Thyroid gland (tissue), 4 donors: ENCODE data around the gene ACBD6. TPM values are rescaled to one million over a fixed set of nuclear protein-coding genes. Genes with fewer than 3 reads are reported as not detected.

Experiments
- DNase-seq, 2 donors: peaks; one replicate each; pipeline ENCODE4 v3.0.0-alpha.2; 2019
- H3K27ac ChIP-seq, 3 donors: fragments of 200-600 bp; sonication (generic); 1 replicate in 2 of 3; 2 replicates in 1 of 3; pipeline ENCODE4 v1.5.1; 2016 to 2019; ENCODE audit warnings: mild to moderate bottlenecking in 1 of 3, moderate library complexity in 1 of 3
- H3K27me3 ChIP-seq: fragments of 200-600 bp; sonication (generic); one replicate; pipeline ENCODE4 v1.5.1; 2019
- H3K36me3 ChIP-seq, 2 donors: fragments of 200-600 bp; sonication (generic); one replicate each; pipeline ENCODE4 v1.5.1; 2016 to 2019
- H3K4me1 ChIP-seq, 2 donors: fragments of 200-600 bp; sonication (generic); one replicate each; pipeline ENCODE4 v1.5.1; 2017 to 2019
- H3K4me3 ChIP-seq, 3 donors: fragments of 200-600 bp; sonication (generic); replicated peaks in 1 of 3; 1 replicate in 2 of 3; 2 replicates in 1 of 3; pipeline ENCODE4 v1.5.1; 2016; ENCODE audit warnings: mild to moderate bottlenecking in 1 of 3
- H3K9me3 ChIP-seq: fragments of 200-600 bp; sonication (generic); one replicate; pipeline ENCODE4 v1.5.1; 2017
- CTCF ChIP-seq, 6 experiments: fragments of 200-600 bp in 3 of 6; fragments of 450-650 bp in 3 of 6; sonication (generic) in 3 of 6; IDR thresholded peaks; one replicate each; pipeline ENCODE4 v1.5.1; 2016 to 2019; ENCODE audit warnings: antibody characterized with exemption in 6 of 6, mild to moderate bottlenecking in 2 of 6, inconsistent platforms in 1 of 6, moderate library complexity in 1 of 6
- POLR2A ChIP-seq, 2 donors: fragments of 450-650 bp; IDR thresholded peaks; one replicate each; pipeline ENCODE4 v1.6.1; 2017; ENCODE audit warnings: antibody characterized with exemption in 2 of 2, mild to moderate bottlenecking in 2 of 2, moderate library complexity in 1 of 2
- WGBS, 2 donors: methylation state at CpG; one replicate each; pipeline ENCODE4 v1.1.5; 2017; 5-methylcytosine and 5-hydroxymethylcytosine counted together
- intact Hi-C: fragments of 100-400 bp; cut with DNase I; formaldehyde crosslinking; loops from one replicate; pipeline ENCODE4 v1.15.1; 2023
- total RNA-seq, 4 donors: library from RNA; depleted of rRNA; stranded (reverse); fragments of >200 nt; gene quantifications; one replicate each; pipeline ENCODE4 v1.2.3, GENCODE V29; 2016

ACBD6 gene
- total RNA-seq, 4 donors from 2014 or later, result 52.6 to 66.5 (median 57.2) TPM

GRCh38 chr1:180539136-180539535 lies 36.8 kb upstream of the ACBD6 start:
- Histone ChIP-seq H3K4me1 (peaks cover 17 to 35% of the 10 kb centered on the region in 2 donors), H3K9me3 (no peaks in the 10 kb centered on the region), H3K27ac (no peak overlapping the region), H3K36me3 (no peaks in the 10 kb centered on the region), H3K27me3 (no peaks in the 10 kb centered on the region), H3K4me3 (no peak overlapping the region)
- 84 to 87% methylated on average over 7 of the region's 7 CpGs for WGBS, 2 donors
- DNase-seq, result no peak
- no peak for TF ChIP-seq POLR2A (IDR thresholded peaks at IDR 0.05)
- no peak for TF ChIP-seq CTCF (IDR thresholded peaks at IDR 0.05)
- intact Hi-C loops, result loop anchor here (5.0 kb wide), 1 partner anchor 88 kb away; no protein-coding TSS in a partner anchor

- peaks cover 8 to 19% of the 10 kb centered on the region in 2 donors for H3K4me1 ChIP-seq
- H3K36me3 ChIP-seq, result no peaks in the 10 kb centered on the region
- TF ChIP-seq POLR2A (IDR thresholded peaks at IDR 0.05), result no peak
- no peak for TF ChIP-seq CTCF (IDR thresholded peaks at IDR 0.05)
- no peak overlapping the region for H3K27ac ChIP-seq
- intact Hi-C loops, result loop anchor here (5.0 kb wide), 1 partner anchor 90 kb away; no protein-coding TSS in a partner anchor
- 82 to 86% methylated on average over 7 of the region's 7 CpGs for WGBS, 2 donors
- no peak for DNase-seq
- no peaks in the 10 kb centered on the region for H3K27me3 ChIP-seq
- no peak overlapping the region for H3K4me3 ChIP-seq
- H3K9me3 ChIP-seq, result no peaks in the 10 kb centered on the region
These were observed 34.5 kb upstream of the ACBD6 start for GRCh38 chr1:180536821-180537372.

DNA sequence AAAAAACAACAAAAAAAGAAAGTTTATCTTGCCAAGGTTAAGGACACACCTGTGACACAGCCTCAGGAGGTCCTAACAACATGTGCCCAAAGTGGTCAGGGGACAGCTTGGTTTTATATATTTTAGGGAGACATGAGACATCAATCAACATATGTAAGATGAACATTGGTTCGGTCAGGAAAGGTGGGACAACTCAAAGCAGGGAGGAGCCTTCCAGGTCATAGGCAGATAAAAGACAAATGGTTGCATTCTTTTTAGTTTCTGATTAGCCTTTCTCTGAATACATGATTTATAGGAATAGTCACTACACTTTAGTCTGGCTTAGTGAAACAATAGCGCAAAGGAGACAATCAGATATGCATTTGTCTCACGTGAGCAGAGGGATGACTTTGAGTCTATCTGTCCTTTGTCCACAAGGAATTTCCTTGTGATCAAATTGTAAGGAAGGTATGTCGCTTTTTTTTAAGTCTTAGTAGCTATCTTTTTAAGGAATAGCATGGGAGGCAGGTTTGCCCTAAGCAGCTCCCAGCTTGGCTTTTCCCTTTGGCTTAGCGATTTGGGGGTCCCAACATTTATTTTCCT lies 33.1 kb upstream of the ACBD6 start:
- intact Hi-C loops, result loop anchor here (5.0 kb wide), 1 partner anchor 92 kb away; no protein-coding TSS in a partner anchor
- WGBS, 2 donors, result 94% methylated on average over 5 of the region's 5 CpGs

GRCh38 chr1:180534214-180534613 lies 31.8 kb upstream of the ACBD6 start:
- intact Hi-C loops, result loop anchor here (5.0 kb wide), 1 partner anchor 328 kb away; no protein-coding TSS in a partner anchor
- Histone ChIP-seq H3K4me3 (no peak overlapping the region), H3K9me3 (no peaks in the 10 kb centered on the region), H3K36me3 (no peaks in the 10 kb centered on the region), H3K27ac (no peak overlapping the region), H3K27me3 (no peaks in the 10 kb centered on the region), H3K4me1 (peaks cover 4 to 14% of the 10 kb centered on the region in 2 donors)
- WGBS, 2 donors, result 78 to 79% methylated on average over 7 of the region's 7 CpGs
- no peak for TF ChIP-seq CTCF (IDR thresholded peaks at IDR 0.05)
- no peak for TF ChIP-seq POLR2A (IDR thresholded peaks at IDR 0.05)
- DNase-seq, result no peak

More for the DNA sequence above, 33.1 kb upstream of the ACBD6 start:
- no peaks in the 10 kb centered on the region for H3K27me3 ChIP-seq
- H3K4me1 ChIP-seq, result peaks cover 4 to 10% of the 10 kb centered on the region in 2 donors
- H3K36me3 ChIP-seq, result no peaks in the 10 kb centered on the region
- DNase-seq, result no peak
- H3K4me3 ChIP-seq, result no peak overlapping the region
- no peaks in the 10 kb centered on the region for H3K9me3 ChIP-seq
- H3K27ac ChIP-seq, result no peak overlapping the region
- TF ChIP-seq CTCF (IDR thresholded peaks at IDR 0.05), result no peak
- TF ChIP-seq POLR2A (IDR thresholded peaks at IDR 0.05), result no peak
